CD14-positive monocyte (primary cell): ENCODE results near the gene PLEKHG4. TPM values are rescaled to one million over a fixed set of nuclear protein-coding genes. Genes with fewer than 3 reads are reported as not detected.
A peak's percentile ranks its signal among the peaks of the same experiment; 100 is the strongest.

Experiments
- DNase-seq, 3 donors: peaks; one replicate each; pipeline ENCODE4 v3.0.0-alpha.2; 2011 to 2022
- H2AFZ ChIP-seq: 2 replicates; pipeline ENCODE4 v1.6.0; 2012; ENCODE audit warnings: mild to moderate bottlenecking, low read depth, low read length, inconsistent platforms; ENCODE audit not compliant: insufficient read depth, poor library complexity, severe bottlenecking
- H3K27ac ChIP-seq, 2 donors: 1 replicate in 1 of 2; 2 replicates in 1 of 2; pipeline ENCODE4 v1.5.1; 2012 to 2013; ENCODE audit warnings: low read length in 2 of 2, control low read depth in 1 of 2, inconsistent platforms in 1 of 2, low read depth in 1 of 2, mild to moderate bottlenecking in 1 of 2
- H3K27me3 ChIP-seq, 2 donors: one replicate each; pipeline versions ENCODE4 v1.6.0 to v1.6.1; 2011 to 2013; ENCODE audit warnings: low read length in 2 of 2; ENCODE audit not compliant: control insufficient read depth in 2 of 2, insufficient read depth in 2 of 2
- H3K36me3 ChIP-seq, 2 donors: replicated peaks in 1 of 2; 1 replicate in 1 of 2; 2 replicates in 1 of 2; pipeline versions ENCODE4 v1.5.1 to v1.6.1; 2012 to 2013; ENCODE audit warnings: low read length in 2 of 2, control low read depth in 1 of 2, inconsistent platforms in 1 of 2, mild to moderate bottlenecking in 1 of 2; ENCODE audit not compliant: insufficient read depth in 2 of 2, control insufficient read depth in 1 of 2
- H3K4me1 ChIP-seq, 2 donors: 1 replicate in 1 of 2; 2 replicates in 1 of 2; pipeline versions ENCODE4 v1.5.1 to v1.6.1; 2012 to 2013; ENCODE audit warnings: low read length in 2 of 2, control low read depth in 1 of 2, inconsistent platforms in 1 of 2, mild to moderate bottlenecking in 1 of 2, moderate library complexity in 1 of 2; ENCODE audit not compliant: insufficient read depth in 2 of 2, control insufficient read depth in 1 of 2
- H3K4me2 ChIP-seq: replicated peaks from 2 replicates; pipeline ENCODE3; 2012; ENCODE audit warnings: low read length, moderate library complexity, mild to moderate bottlenecking; ENCODE audit not compliant: poor library complexity, severe bottlenecking; ENCODE audit errors: extremely low read depth
- H3K4me3 ChIP-seq, 3 experiments: fragments of 200-600 bp in 1 of 3; sonication (generic) in 1 of 3; replicated peaks in 1 of 3; 1 replicate in 2 of 3; 2 replicates in 1 of 3; pipeline ENCODE4 v1.5.1; 2011 to 2013; ENCODE audit warnings: low read length in 3 of 3, mild to moderate bottlenecking in 3 of 3, control low read depth in 2 of 3, low read depth in 2 of 3, inconsistent platforms in 1 of 3, moderate library complexity in 1 of 3
- H3K79me2 ChIP-seq: 2 replicates; pipeline ENCODE4 v1.6.0; 2012; ENCODE audit warnings: mild to moderate bottlenecking, control low read depth, inconsistent platforms, low read length, moderate library complexity; ENCODE audit not compliant: insufficient read depth
- H3K9ac ChIP-seq: 2 replicates; pipeline ENCODE4 v1.6.0; 2017; ENCODE audit warnings: low read length, mild to moderate bottlenecking; ENCODE audit not compliant: insufficient read depth, poor library complexity, severe bottlenecking
- H3K9me3 ChIP-seq, 2 donors: replicated peaks in 1 of 2; 1 replicate in 1 of 2; 2 replicates in 1 of 2; pipeline versions ENCODE4 v1.5.1 to v1.6.1; 2012 to 2013; ENCODE audit warnings: low read length in 2 of 2, control low read depth in 1 of 2; ENCODE audit not compliant: control insufficient read depth in 1 of 2, insufficient read depth in 1 of 2
- H4K20me1 ChIP-seq: 2 replicates; pipeline ENCODE4 v1.6.0; 2012; ENCODE audit warnings: mild to moderate bottlenecking, low read length, control low read depth, moderate library complexity; ENCODE audit not compliant: insufficient read depth
- H3K27ac Mint-ChIP-seq, 7 donors: one replicate each; pipeline ENCODE4 v1.8.0; 2020; ENCODE audit warnings: mild to moderate bottlenecking in 7 of 7, mixed read lengths in 7 of 7, moderate library complexity in 6 of 7, inconsistent platforms in 2 of 7
- H3K27me3 Mint-ChIP-seq, 3 donors: one replicate each; pipeline ENCODE4 v1.8.0; 2021 to 2022; ENCODE audit warnings: low read depth in 3 of 3, mild to moderate bottlenecking in 3 of 3, mixed read lengths in 3 of 3, moderate library complexity in 3 of 3, inconsistent platforms in 1 of 3
- H3K36me3 Mint-ChIP-seq, 2 donors: one replicate each; pipeline ENCODE4 v1.8.0; 2020; ENCODE audit warnings: mixed read lengths in 2 of 2, inconsistent platforms in 1 of 2, mild to moderate bottlenecking in 1 of 2
- H3K4me1 Mint-ChIP-seq: one replicate; pipeline ENCODE4 v1.8.0; 2020; ENCODE audit warnings: mild to moderate bottlenecking, mixed read lengths
- H3K4me3 Mint-ChIP-seq, 2 donors: one replicate each; pipeline ENCODE4 v1.8.0; 2020; ENCODE audit warnings: mild to moderate bottlenecking in 2 of 2, mixed read lengths in 2 of 2, moderate library complexity in 1 of 2
- H3K9me3 Mint-ChIP-seq, 7 donors: one replicate each; pipeline ENCODE4 v1.8.0; 2020 to 2022; ENCODE audit warnings: mixed read lengths in 7 of 7, mild to moderate bottlenecking in 6 of 7, moderate library complexity in 6 of 7, inconsistent platforms in 2 of 7
- WGBS: methylation state at CpG from one replicate; pipeline ENCODE4 v1.1.5; 2013; ENCODE audit warnings: missing lambda C conversion rate; ENCODE audit not compliant: insufficient coverage; 5-methylcytosine and 5-hydroxymethylcytosine counted together
- intact Hi-C, 2 donors: fragments of 100-400 bp; cut with micrococcal nuclease; formaldehyde crosslinking; loops; one replicate each; pipeline versions ENCODE4 v1.15.0 to v1.15.1; 2023
- polyA plus RNA-seq, 3 donors: library from polyadenylated mRNA; depleted of rRNA in 1 of 3; unstranded in 2 of 3; stranded (reverse) in 1 of 3; fragments of 300-500 nt in 2 of 3; fragments of >200 nt in 1 of 3; fragmentation: Illumina TruSeq in 2 of 3; gene quantifications; 1 replicate in 2 of 3; 2 replicates in 1 of 3; pipeline ENCODE4 v1.2.3, GENCODE V29; 2012 to 2021
- TF ChIP-seq, protein P1 (sequence below): fragments of 200-600 bp; IDR thresholded peaks from one replicate; pipeline ENCODE4 v1.8.0; 2022; ENCODE audit warnings: antibody characterized with exemption, mild to moderate bottlenecking

Gene PLEKHG4
- polyA plus RNA-seq, 3 donors = 0.79 to 3.2 (median 3.0) TPM

DNA sequence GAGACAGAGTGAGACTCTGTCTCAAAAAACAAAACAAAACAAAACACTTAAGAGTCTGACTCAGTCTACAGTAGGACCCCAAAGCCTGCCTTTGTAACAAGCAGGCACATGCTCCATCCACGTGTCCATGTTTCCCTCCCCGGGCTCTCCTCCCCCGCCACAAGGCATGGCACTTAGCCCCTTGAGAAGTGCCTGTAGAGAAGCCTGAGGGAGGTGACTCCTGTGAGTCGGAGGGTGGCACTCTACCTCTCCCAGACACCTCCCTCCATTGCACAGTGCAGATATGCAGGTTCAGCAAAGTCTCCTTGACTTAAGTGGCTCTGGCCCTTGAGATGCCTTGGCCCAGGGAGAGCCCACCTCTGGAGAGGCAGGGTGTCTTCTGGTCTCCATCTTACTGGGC, 38.8 kb upstream of the PLEKHG4 start:
- TF ChIP-seq, protein P1, sequence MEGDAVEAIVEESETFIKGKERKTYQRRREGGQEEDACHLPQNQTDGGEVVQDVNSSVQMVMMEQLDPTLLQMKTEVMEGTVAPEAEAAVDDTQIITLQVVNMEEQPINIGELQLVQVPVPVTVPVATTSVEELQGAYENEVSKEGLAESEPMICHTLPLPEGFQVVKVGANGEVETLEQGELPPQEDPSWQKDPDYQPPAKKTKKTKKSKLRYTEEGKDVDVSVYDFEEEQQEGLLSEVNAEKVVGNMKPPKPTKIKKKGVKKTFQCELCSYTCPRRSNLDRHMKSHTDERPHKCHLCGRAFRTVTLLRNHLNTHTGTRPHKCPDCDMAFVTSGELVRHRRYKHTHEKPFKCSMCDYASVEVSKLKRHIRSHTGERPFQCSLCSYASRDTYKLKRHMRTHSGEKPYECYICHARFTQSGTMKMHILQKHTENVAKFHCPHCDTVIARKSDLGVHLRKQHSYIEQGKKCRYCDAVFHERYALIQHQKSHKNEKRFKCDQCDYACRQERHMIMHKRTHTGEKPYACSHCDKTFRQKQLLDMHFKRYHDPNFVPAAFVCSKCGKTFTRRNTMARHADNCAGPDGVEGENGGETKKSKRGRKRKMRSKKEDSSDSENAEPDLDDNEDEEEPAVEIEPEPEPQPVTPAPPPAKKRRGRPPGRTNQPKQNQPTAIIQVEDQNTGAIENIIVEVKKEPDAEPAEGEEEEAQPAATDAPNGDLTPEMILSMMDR = no peak
- peaks cover 44% of the 10 kb centered on the region in 2 donors for H3K4me1 ChIP-seq
- intact Hi-C loops = loop anchor here in 1 of 2 donors (10.0 kb wide), 3 partner anchors 234 to 546 kb away; partner anchors contain the start of genes CMTM4 and CTCF
- no peak overlapping the region for H2AFZ ChIP-seq
- no peak overlapping the region for H3K9ac ChIP-seq
- H3K79me2 ChIP-seq = peaks cover 36% of the 10 kb centered on the region
- Mint-ChIP-seq H3K27me3 (peaks cover 0 to 4% (median 0%) of the 10 kb centered on the region in 3 donors), H3K27ac (peak overlapping the region in 3 of 7 donors; percentile 5 to 43 (median 32)), H3K9me3 (peaks cover 0 to 3% (median 0%) of the 10 kb centered on the region in 7 donors), H3K4me3 (no peak overlapping the region), H3K4me1 (peaks cover 51% of the 10 kb centered on the region), H3K36me3 (peaks cover 48 to 61% of the 10 kb centered on the region in 2 donors)
- H3K9me3 ChIP-seq = no peaks in the 10 kb centered on the region
- H3K27me3 ChIP-seq = no peaks in the 10 kb centered on the region
- no peak for DNase-seq
- WGBS = no CpG with 5 or more reads among the region's 4 CpGs
- H4K20me1 ChIP-seq = peaks cover 63% of the 10 kb centered on the region
- H3K4me2 ChIP-seq = no peak overlapping the region
- H3K4me3 ChIP-seq = no peak overlapping the region
- peak overlapping the region in 1 of 2 donors; percentile 17 for H3K27ac ChIP-seq
- H3K36me3 ChIP-seq = peaks cover 41 to 52% of the 10 kb centered on the region in 2 donors

DNA sequence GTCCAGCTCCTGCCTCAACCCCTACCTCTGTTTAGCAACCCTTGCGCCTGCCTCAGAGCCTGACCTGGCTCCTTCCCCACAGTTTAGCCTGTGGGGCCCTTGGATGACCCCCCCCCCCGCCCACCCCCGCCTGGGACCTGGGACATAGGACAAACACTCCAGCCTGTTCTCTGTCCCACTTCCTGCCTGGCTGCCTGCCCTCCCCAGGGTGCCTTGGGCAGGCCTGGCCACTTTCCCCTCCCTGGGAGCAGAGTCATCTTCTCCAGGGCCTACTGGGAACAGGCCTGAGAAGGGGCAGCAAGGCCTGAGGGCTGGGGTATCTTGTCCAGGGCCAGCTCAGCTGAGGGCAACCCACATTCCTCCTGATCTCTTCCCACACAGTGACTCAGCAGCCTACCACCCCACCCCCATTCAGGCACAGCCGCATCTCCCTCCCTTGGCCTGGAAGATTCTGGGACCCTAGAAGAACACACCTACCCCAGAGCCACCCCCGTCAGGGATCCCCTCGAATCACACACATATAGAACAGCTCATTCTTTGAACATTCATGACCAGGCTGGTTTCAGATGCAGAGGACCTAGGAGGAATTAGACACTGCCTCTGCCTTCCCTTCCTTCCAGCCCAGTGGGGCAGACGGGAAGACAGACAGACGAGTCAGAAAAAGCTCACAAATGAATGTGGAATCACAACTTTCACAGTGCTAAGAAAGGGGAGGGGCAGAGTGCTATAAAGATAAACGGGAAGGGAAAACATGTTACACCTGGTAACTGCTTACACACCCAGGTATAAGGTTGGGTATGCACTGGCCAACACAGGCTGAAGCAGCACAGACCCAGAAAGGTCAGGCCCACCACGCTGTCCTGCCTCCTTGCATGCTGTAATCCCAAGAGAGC, 38.1 kb upstream of the PLEKHG4 start:
- no peak overlapping the region for H3K9ac ChIP-seq
- H3K9me3 ChIP-seq = no peaks in the 10 kb centered on the region
- Mint-ChIP-seq H3K27me3 (peaks cover 0 to 2% (median 0%) of the 10 kb centered on the region in 3 donors), H3K36me3 (peaks cover 41 to 54% of the 10 kb centered on the region in 2 donors), H3K9me3 (peaks cover 0 to 3% (median 0%) of the 10 kb centered on the region in 7 donors), H3K27ac (peak overlapping the region in 4 of 7 donors; percentile 30 to 79 (median 59)), H3K4me1 (peaks cover 53% of the 10 kb centered on the region), H3K4me3 (no peak overlapping the region)
- no peak overlapping the region for H3K4me2 ChIP-seq
- no peak for DNase-seq
- WGBS = 69% methylated on average over 5 of the region's 10 CpGs
- H3K27ac ChIP-seq = no peak overlapping the region
- H3K4me1 ChIP-seq = peaks cover 50 to 51% of the 10 kb centered on the region in 2 donors
- intact Hi-C loops = loop anchor here in 1 of 2 donors (10.0 kb wide), 3 partner anchors 234 to 546 kb away; partner anchors contain the start of genes CMTM4 and CTCF
- TF ChIP-seq, protein P1 = no peak
- no peak overlapping the region for H3K4me3 ChIP-seq
- H3K79me2 ChIP-seq = peaks cover 43% of the 10 kb centered on the region
- peaks cover 34 to 44% of the 10 kb centered on the region in 2 donors for H3K36me3 ChIP-seq
- H3K27me3 ChIP-seq = no peaks in the 10 kb centered on the region
- H2AFZ ChIP-seq = no peak overlapping the region
- peaks cover 61% of the 10 kb centered on the region for H4K20me1 ChIP-seq
